ENCODE measurements around the gene LRG1.

DNA sequence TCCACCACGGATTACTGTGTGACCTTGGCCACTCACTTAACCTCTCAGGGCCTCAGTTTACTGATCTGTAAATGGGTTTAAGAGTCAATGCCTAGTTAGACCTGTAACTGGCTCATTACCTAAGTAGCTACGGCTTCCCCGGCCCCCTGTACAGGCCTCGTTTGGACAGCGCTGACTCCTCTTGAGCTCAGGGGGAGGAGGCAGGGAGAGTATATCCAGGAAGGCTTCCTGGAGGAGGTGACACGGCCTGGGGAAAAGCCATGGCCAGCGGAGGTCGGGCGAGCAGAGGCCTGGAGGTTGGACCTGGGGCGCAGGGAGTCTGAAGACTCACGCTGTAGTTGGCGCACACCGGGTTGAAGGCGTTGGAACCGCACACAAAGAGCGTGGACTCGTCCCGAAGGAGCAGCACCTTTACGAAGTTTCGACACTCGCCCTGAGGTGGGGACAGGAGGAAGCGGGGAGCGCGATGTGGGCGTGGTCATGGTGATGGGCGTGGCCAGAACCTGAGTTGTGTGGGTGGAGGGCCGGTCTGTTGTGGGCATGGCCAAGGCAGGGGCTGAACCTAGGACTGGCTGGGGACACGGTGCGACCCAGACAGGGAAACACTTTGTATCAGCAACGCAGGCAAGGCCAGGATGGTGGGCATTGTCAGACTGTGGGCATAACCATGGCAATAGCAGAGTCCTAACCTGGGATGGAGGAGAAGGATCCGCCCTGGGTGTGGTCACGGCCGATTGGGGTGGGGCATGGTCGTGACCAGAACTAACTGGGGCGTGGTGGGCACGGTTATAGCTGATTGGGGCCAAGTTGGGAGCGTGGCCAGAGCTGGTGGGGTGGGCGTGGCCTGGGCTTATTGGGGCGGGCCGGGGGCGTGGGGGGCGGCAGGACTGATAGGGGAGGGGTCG is 16.1 kb upstream of the LRG1 start:
- TF ChIP-seq, protein P1, sequence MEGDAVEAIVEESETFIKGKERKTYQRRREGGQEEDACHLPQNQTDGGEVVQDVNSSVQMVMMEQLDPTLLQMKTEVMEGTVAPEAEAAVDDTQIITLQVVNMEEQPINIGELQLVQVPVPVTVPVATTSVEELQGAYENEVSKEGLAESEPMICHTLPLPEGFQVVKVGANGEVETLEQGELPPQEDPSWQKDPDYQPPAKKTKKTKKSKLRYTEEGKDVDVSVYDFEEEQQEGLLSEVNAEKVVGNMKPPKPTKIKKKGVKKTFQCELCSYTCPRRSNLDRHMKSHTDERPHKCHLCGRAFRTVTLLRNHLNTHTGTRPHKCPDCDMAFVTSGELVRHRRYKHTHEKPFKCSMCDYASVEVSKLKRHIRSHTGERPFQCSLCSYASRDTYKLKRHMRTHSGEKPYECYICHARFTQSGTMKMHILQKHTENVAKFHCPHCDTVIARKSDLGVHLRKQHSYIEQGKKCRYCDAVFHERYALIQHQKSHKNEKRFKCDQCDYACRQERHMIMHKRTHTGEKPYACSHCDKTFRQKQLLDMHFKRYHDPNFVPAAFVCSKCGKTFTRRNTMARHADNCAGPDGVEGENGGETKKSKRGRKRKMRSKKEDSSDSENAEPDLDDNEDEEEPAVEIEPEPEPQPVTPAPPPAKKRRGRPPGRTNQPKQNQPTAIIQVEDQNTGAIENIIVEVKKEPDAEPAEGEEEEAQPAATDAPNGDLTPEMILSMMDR (IDR thresholded peaks at IDR 0.05; ENCODE audit: insufficient read depth, low read length, poor library complexity, severe bottlenecking), result no peak
- TF ChIP-seq EZH2phosphoT487 (conservative IDR thresholded peaks at IDR 0.05; ENCODE audit: low read length), result no peak
